HG03095 (cell line): ENCODE data around the gene PELI1.
"Not testable (repeated sequence)": the region's sequence is repeated elsewhere in the genome, so short reads cannot be mapped to it uniquely, and the experiment has no call there.

Source experiments
- ATAC-seq: cut with Tn5 transposase; IDR thresholded peaks from one replicate; pipeline ENCODE4 v1.9.1; 2021; ENCODE audit warnings: moderate library complexity; ENCODE audit not compliant: unreplicated experiment

PELI1 gene

GRCh38 chr2:64092502-64092901, 51.7 kb downstream of the PELI1 start:
- peak; percentile 70 for ATAC-seq

- peak; percentile 42 for ATAC-seq
Measured at GRCh38 chr2:64090264-64090663, 54.0 kb downstream of the PELI1 start.

- ATAC-seq = no peak
Measured at GRCh38 chr2:64086347-64087082, 57.7 kb downstream of the PELI1 start.

GRCh38 chr2:64085936-64086335, 58.3 kb downstream of the PELI1 start:
- ATAC-seq = no peak

GRCh38 chr2:64081046-64081445, 63.2 kb downstream of the PELI1 start:
- no peak for ATAC-seq

- ATAC-seq = no peak
Measured at GRCh38 chr2:64080179-64080578, 64.0 kb downstream of the PELI1 start.

- not testable (repeated sequence) for ATAC-seq
Measured at GRCh38 chr2:64079688-64080087, 64.5 kb downstream of the PELI1 start.

- not testable (repeated sequence) for ATAC-seq
Measured at GRCh38 chr2:64076828-64077227, 67.4 kb downstream of the PELI1 start.

GRCh38 chr2:64074616-64075015, 69.6 kb downstream of the PELI1 start:
- ATAC-seq = not testable (repeated sequence)

- ATAC-seq = no peak
Measured at GRCh38 chr2:64067326-64067725, 76.9 kb downstream of the PELI1 start.

GRCh38 chr2:64065516-64065915, 78.7 kb downstream of the PELI1 start:
- ATAC-seq = no peak

- no peak for ATAC-seq
Measured at GRCh38 chr2:64063924-64064331, 80.3 kb downstream of the PELI1 start.

GRCh38 chr2:64063454-64063853, 80.8 kb downstream of the PELI1 start:
- ATAC-seq = no peak

- no peak for ATAC-seq
Measured at GRCh38 chr2:64062840-64063239, 81.4 kb downstream of the PELI1 start.

- no peak for ATAC-seq
Measured at GRCh38 chr2:64059270-64059669, 85.0 kb downstream of the PELI1 start.

- ATAC-seq = no peak
Measured at GRCh38 chr2:64056021-64056420, 88.2 kb downstream of the PELI1 start.

GRCh38 chr2:64054161-64054915, 89.9 kb downstream of the PELI1 start:
- ATAC-seq = no peak

- no peak for ATAC-seq
Measured at GRCh38 chr2:64052463-64053241, 91.6 kb downstream of the PELI1 start.

- ATAC-seq = peak; percentile 78
Measured at GRCh38 chr2:64049633-64050220, 94.5 kb downstream of the PELI1 start.

- ATAC-seq = no peak
Measured at GRCh38 chr2:64045938-64046337, 98.3 kb downstream of the PELI1 start.
